GM18909 (cell line): ENCODE results near the gene ELOVL7.
"Not testable (repeated sequence)": the region's sequence is repeated elsewhere in the genome, so short reads cannot be mapped to it uniquely, and the experiment has no call there.

Experiments
- ATAC-seq: cut with Tn5 transposase; IDR thresholded peaks from one replicate; pipeline ENCODE4 v1.9.1; 2021; ENCODE audit warnings: mild to moderate bottlenecking; ENCODE audit not compliant: unreplicated experiment, poor library complexity

ELOVL7 gene

DNA sequence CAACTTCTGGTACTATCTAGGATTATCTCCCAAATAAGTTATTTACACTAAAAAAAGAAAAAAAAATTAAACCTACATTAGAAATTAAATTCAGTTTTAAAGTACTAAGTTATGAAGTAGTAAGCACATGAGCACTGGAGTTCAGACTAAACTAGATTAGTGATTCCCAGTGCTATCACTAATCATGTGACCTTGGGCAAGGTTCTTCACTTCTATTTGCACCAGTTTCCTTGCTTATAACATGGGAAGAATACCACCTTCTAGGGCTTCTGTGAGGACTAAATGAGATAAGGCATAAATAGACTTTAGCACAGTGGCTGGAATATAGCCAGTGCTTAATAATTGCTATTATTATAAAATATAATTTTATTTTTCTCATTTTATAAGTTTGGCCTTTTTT lies 10.5 kb downstream of the ELOVL7 start:
- ATAC-seq = no peak

DNA sequence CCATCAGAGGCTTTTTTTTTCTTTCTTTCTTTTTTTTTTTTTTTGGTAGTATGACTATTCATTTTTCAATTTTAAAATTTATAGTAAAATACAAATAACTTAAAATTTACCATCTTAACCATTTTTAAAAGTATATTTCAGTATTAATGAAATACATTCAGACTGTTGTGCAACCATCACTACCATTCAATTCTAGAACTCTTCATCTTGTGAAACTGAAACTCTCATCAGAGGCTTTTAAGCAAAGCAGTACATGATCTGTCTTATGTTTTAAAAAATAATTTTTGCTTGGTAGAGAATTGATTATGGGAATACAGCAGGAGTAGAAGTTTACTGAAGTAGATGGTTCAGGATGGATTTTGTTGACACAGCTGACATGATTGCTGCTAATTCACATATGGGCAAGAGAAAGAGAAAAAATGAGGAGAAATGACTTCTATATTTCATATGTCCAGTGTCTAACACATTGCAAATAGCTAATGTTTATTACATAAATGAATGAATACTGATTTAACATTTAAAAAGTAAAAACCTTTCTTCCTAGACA lies 13.4 kb downstream of the ELOVL7 start:
- peak; percentile 45 for ATAC-seq

DNA sequence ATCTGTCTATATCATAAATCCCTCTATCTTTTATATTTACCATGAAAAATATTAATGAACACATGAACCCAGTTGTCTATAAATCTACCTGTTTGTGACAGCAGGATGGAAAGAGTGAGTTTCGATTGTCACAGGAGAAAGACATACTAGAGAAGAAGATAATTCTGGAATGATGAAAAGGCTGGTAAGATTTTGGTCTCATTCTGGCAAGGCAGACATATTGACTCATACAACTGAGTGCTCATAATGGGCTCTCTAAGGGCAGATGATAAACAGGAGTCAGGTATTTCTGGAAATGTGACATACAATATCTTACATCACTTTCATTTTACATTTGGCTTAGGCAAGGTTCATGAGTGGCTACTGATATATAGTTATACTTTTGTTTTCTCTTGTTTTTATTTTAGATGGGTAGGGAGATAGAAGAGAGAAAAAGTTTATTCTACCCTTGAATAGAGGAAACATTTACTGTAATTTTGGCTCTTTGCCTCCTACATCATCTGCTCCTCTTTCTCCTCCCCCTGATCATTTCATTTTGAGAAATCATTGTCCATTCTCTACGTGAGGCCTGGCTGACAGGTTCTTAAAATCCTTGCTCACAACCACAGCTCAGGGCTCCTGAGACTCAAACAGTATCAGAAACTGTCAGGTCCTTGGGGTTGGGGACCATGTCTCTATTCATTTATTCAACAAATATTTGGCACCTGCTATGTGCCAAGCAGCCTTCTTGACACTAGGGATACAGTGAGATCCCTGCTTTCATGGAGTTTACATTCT lies 14.4 kb downstream of the ELOVL7 start:
- ATAC-seq = no peak

DNA sequence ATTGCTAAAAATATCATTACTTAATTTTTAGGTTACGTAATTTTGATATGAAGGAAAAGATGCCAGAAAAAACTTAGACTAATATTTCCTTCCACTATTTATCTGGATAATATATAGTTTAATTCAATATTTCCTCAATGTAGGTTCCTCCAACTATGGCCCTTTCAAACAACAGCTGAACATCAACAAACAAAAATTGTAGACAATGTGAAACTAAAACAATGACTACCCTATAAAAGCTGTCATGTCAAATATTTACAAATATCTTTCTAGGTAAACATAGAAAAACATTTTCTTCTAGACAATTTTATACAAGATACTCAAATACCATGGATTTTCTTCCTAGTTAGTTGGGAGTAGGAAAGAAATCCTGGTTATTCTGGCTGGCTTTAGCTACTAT lies 16.9 kb downstream of the ELOVL7 start:
- ATAC-seq = no peak

DNA sequence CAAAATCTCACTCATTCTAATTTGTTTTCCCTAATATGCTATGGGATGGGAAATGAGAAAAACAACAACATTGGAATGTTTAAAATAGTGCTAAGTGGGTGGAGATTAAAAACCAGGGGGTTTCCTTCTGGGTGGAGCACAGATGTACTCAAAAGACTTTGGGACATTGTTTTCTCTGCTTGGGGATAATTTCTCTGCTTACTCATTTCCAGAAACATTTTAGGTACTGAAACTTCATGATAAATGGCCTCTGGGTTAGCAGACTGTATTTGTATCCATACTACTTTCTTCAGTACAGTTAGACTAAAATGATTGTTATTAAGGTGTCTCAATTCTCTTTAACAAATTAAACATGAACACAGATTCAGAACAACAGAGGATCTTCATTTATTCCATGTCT lies 17.4 kb downstream of the ELOVL7 start:
- peak; percentile 86 for ATAC-seq

DNA sequence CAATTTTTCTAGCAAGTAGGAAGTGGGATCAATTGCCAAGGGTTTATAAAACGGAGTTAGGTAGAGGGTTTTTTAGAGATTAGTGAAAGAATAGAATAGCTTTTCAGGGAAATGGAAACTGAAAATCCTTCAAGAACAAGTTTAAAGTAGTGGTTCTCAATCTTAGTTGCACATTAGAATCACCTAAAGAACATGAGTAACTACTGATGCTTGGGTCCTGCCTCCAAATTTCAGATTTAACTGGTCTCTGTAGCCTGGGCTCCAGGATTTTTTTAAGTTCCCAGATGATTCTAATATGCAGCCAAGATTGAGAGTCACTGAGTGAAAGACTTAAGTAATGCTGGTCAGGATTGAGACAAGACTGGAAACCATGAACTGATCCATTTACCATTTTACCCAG lies 20.5 kb downstream of the ELOVL7 start:
- ATAC-seq = no peak

DNA sequence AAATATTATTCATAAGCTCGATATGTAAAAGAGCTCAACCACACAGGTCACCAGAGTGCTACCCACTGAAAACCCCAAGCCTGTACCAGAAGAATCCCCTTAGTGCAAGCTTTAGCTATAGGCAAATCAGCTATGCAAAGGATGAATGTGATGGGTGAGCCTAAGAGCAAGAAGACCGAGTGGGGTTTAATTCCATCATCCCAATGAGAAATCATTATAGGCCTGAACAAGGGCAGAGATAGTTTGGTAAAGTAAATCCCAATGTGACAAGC lies 21.8 kb downstream of the ELOVL7 start:
- peak; percentile 54 for ATAC-seq

DNA sequence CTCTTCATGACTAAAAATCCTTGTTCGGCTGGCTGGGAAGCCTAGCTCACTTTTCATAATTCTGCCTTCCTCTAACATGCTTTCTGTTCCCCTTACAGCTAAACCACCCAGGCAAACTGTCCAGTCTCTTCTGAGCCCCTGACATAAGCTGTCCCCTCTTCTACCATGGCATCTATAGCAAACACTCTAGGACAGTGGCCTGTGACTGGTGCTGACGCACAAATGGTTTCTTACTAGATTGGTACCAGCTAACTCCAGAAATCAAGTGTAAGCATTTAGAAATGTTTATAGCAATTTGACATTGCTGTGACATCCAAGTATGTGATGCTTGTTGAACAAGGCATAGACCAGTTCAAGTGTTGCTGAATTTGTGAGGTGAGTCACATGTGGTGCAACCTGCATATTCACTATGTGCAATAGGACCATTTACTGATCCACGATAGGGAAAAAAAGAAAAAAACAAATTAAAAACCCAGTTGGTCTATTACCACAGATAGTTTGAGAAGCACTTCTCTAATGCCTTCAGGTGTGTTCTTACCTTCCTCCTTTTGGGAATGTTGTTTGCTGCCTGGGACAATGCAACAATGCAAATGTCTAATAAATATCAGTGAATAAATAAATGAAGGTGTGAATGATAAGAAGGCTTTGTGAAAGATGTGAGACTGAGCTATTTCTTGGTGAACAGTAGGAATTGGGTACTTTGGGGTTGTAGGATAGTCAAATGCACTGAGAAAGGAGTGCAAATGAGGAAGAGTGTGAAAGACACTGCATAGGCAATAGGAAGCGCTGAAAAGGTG lies 22.4 kb downstream of the ELOVL7 start:
- ATAC-seq = no peak

DNA sequence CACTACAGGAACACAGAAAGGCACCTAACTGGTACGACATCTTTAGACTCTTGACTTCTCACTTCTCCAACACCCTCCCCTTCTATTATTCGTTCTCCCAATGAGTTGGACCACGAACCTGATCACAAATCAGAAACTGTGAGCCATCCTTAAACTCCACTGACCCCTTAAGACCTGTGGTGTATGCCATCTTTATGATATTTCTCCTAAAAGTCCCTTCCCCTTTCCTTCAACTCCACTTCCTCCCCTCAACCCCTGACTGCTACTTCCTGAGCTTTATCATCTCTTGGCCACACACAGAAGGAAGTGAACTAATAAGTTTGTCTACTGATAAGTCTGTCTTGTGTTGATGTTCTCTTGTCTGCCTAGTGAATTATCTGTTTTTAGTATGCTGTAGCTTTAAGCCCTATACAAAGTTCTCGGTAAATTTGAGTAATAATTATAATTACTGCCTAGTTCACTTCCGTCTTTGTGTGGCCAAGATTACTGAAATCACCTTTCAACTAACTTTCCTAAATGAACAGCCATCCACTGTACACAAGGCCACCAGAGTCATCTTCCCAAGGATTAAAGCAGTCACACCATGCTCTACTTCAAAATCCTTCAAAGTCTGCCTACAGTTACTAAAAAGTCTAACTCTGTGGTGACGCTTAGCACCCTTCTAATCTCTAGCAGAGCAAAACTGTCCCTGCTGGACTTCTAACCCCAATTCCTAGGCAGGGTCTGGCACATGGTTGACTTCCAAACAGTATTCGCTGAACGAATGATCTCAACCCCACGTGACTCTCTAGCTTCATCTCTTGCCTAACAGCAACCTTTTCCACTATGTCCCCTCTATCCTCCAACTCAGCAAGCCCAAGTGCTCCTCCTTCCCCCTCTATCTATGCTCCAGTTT lies 23.2 kb downstream of the ELOVL7 start:
- no peak for ATAC-seq

DNA sequence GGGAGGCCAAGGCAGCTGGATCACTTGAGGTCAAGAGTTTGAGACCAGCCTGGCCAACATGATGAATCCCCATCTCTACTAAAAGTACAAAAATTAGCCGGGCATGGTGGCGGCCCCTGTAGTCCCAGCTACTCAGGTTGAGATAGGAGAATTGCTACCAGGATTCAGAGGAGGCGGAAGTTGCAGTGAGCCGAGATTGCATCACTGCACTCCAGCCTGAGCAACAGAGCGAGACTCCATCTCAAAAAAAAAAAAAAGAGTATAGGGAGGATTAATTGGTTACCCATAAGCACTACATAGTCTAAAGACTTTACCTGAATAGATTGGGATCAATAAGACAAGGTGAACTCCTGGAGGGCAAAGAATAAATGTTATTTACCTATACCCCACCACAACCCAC lies 27.9 kb downstream of the ELOVL7 start:
- not testable (repeated sequence) for ATAC-seq

DNA sequence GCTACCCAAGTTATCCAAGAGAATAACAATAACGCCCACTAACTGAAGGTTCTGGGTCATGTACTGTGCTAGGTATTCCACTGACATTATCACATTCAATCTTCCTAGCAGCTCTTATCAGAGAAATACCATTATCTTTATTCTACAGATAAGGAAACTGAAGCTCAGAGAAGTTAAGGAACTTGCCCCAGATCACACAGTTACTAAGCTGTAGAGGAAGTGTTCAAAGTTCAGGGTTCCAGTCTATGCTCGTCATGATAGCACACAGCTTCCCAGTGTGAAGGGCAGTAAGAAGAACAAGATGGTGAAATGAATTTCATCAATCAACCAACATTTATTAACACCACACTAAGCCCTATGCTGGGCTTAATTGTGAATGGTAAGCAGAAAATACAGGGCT lies 29.6 kb downstream of the ELOVL7 start:
- no peak for ATAC-seq

DNA sequence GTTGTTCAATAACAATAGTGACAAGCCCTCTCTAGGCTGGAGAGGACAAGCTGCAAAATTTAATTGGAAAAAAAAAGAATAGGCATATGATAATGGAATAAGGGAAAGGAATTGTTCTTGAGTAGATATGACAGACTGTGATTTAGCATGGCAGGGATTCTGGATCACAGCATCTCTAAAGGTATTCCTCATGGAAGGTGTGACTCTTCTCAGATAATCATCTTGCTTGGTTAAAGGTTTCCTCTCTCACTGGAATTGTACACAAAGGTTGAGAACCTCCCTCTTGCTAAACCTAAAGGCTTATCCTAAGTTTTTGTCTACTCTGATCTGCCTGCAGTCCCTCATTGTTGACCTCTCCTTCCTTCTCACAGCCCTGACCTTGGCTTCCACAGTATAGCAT lies 31.6 kb downstream of the ELOVL7 start:
- ATAC-seq = no peak

DNA sequence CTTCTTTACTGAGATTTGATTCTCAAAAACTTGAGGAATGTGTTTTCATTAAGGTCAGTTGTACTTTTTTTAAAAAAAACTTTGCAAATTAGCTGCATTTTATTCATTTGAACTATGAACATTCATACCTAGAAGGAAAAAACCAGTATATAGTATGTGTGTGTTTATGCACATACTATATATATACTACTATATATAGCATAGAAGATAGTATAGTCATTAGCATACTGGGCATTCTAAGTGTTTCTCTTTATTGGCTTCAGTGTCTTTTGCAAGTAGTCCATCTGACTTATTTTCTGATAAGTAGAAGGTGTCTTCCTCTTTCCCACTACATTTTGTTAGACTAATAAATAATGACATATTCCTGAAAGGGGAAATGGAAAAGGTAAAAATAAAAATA lies 33.0 kb downstream of the ELOVL7 start:
- peak; percentile 67 for ATAC-seq

DNA sequence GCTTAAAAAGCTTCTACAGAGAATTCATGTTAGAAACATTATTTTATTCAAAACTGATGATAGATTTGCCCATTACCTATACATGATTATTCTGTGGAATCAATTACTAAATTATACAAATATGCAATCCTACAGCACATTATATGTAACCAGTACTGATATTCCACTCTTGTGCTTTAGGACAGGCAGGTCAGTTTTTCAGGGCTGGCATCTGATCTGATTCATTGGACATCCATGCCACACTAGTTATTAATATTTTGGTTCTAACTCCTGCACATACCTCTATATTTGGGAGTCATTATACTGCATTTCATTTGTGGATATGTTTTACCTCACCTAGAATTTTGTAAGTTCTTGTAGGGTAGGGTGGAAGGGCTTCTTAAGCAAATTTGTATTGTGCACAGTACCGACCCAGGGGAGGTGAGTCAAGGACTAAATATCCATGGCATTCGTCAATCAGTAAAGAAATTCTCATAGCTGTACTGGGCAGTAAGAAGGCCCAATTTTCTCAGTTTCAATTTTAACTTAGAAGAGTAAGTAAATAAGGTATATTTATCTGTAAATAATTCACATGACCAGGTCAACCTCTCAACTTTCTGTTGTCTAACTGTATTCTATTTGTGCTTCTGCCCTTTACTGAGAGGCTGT lies 33.5 kb downstream of the ELOVL7 start:
- ATAC-seq = peak; percentile 96

DNA sequence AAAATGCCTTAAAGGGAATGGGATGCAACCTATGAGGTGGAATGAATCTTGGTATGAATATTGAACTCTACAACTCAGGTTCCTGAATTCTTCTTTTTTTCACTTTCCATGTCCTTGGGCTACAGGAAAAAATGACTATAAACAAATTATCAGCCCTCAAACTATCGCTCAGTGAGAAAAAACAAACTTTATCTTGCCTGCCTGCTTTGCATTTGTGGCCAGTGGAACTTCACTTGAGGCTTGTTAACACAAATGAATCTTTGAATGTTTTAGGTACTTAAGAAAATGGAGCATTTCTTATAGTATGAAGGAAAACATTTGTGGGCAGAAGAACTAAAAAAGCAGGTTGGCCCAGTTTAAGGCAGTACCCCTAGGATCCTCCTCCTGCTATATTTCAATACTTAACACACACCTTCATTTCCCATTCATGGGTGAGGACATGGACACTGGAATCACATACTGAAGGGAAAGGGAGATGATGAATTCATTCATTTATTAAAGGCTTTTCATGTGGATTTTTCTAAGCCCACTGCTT lies 34.1 kb downstream of the ELOVL7 start:
- ATAC-seq = no peak

DNA sequence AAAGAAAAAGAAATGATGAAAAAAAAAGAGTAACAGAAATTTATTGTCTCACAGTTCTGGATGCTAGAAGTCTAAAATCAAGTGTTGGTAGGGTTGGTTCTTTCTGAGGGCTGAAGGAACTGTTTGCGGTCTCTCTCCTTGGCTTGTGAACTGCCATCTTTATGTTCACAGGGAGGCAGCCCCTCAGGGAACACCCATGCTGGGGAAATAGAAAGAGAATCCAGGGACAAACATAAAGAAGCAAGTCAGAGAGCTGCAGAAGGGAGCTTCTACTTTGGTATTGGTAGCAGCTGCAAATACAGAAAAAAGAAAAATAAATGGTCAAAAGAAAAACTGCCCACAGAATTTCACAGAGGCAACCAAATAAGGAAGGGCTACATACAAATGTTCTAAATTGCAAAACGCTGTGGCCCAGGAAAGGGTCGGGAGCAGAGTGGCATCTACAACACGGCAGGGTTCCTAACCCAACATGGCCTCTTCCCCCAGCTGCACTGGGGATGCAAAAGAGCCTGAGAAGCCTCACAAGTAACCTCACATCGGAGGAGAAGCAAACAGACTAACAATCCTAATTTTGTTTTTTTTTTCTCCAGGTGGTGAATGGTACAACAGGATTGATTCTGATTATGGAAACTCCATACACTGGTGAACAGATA lies 37.4 kb downstream of the ELOVL7 start:
- no peak for ATAC-seq

DNA sequence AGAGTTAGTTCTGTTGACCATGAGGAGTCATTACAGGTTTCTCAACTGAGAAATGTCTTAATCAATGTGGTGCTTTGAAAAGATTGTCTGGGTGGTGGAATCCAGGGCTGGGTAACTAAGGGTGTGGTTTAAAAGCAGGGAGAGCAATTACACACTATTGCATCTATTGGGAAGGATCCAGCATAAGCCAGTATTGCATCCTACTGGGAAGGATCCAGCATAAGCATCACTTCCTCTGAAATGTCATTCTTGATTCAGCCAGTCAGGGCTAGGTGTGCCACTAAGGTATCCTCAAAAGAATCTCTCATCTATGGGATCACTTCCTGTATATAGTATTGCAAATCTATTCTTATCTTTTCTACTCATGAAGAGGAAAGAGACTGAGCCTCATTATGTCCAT lies 38.6 kb downstream of the ELOVL7 start:
- ATAC-seq = no peak

DNA sequence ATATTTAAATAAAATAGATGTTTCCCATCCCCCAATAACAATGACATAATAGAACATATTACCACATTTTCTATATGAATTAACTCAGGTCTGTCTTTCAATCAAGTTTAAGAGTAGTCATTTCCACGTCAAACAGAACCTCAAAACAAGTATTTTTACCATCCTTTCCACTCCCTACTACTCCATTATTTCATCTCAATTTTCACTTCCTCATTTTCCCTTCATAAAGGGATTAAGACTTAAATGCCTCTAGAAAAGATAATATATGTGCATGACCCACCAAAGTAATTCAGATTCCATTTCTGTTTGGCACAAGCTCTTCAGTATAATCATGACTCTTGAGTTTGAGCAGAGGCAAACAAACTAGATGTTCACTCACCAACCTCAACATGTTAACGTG lies 40.4 kb downstream of the ELOVL7 start:
- no peak for ATAC-seq

DNA sequence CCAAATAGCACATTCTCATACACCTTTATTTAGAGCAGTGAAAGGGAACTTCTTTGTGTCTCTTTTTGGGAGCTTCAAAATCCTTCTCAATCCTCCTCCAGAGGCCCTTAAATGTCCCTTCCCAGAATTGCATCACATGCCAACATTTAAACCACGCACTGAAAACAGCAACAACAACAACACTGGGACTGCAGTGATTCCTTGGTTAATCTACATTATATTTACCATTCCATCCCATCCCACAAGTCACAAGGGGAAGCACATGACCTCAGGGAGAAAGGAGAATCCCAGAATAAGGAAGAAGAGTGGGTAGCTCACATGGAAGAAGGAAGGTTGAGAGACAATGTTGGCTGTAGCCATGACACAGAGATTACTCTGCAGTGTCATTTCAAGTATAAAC lies 41.1 kb downstream of the ELOVL7 start:
- no peak for ATAC-seq

DNA sequence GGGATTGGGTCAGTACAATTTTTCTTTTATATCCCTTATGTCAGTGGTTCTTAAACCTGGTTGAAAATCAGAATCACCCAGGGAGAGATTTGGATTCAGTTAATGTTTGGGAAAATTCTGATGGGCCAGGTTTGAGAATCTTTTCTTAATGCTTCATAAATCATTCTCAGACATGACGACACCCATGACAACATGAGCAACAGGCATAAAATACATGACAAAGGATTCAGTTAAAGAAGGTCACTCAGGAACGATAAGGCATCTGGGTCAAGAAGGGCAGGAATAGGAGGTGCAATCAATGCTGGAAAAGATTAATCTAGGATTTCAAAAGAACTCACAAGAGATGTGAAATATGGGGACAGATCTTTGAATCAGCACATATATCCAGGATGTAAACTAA lies 41.8 kb downstream of the ELOVL7 start:
- ATAC-seq = no peak
